HepG2 (cell line): ENCODE results near the gene ANXA7. TPM values are rescaled to one million over a fixed set of nuclear protein-coding genes. Genes with fewer than 3 reads are reported as not detected.

Experiments used
- AHDC1 ChIP-seq: sonication (generic); formaldehyde crosslinking; IDR thresholded peaks from 2 replicates; pipeline ENCODE4 v1.5.1; 2020; ENCODE audit warnings: mild to moderate bottlenecking, missing genetic modification reagents, borderline replicate concordance
- HBP1 ChIP-seq: IDR thresholded peaks from 2 replicates; pipeline ENCODE4 v1.6.1; 2016; ENCODE audit warnings: low read depth, control low read depth
- JDP2 ChIP-seq: sonication (generic); formaldehyde crosslinking; IDR thresholded peaks from 2 replicates; pipeline ENCODE4 v1.8.1; 2022; ENCODE audit warnings: missing genetic modification reagents, borderline replicate concordance
- KDM1A ChIP-seq: IDR thresholded peaks from 2 replicates; pipeline ENCODE4 v1.6.1; 2016; ENCODE audit warnings: missing compliant biosample characterization
- MTF2 ChIP-seq: sonication (generic); formaldehyde crosslinking; IDR thresholded peaks from 2 replicates; pipeline ENCODE4 v1.5.0; 2020; ENCODE audit warnings: missing genetic modification reagents, borderline replicate concordance
- MXI1 ChIP-seq: IDR thresholded peaks from 3 replicates; pipeline ENCODE4 v1.6.1; 2012; ENCODE audit warnings: low read depth, low read length, inconsistent platforms, borderline replicate concordance
- RNF219 ChIP-seq: sonication (generic); formaldehyde crosslinking; IDR thresholded peaks from 2 replicates; pipeline ENCODE4 v1.5.0; 2020; ENCODE audit warnings: mild to moderate bottlenecking, missing genetic modification reagents
- ZBTB10 ChIP-seq: sonication (generic); formaldehyde crosslinking; IDR thresholded peaks from 2 replicates; pipeline ENCODE4 v1.4.0; 2020; ENCODE audit warnings: missing genetic modification reagents, borderline replicate concordance
- ZNF138 ChIP-seq: sonication (generic); formaldehyde crosslinking; IDR thresholded peaks from 2 replicates; pipeline ENCODE4 v1.5.0; 2020; ENCODE audit warnings: mild to moderate bottlenecking, low read depth, missing genetic modification reagents
- ZNF280D ChIP-seq: sonication (generic); formaldehyde crosslinking; IDR thresholded peaks from 2 replicates; pipeline ENCODE4 v1.5.1; 2020; ENCODE audit warnings: mild to moderate bottlenecking, missing genetic modification reagents
- ZNF468 ChIP-seq: sonication (generic); formaldehyde crosslinking; IDR thresholded peaks from 2 replicates; pipeline ENCODE4 v1.8.0; 2022; ENCODE audit warnings: mild to moderate bottlenecking, moderate library complexity, missing genetic modification reagents
- ZNF839 ChIP-seq: sonication (generic); formaldehyde crosslinking; IDR thresholded peaks from 2 replicates; pipeline ENCODE4 v1.4.0; 2020; ENCODE audit warnings: missing genetic modification reagents, mild to moderate bottlenecking, borderline replicate concordance
- polyA plus RNA-seq, 8 experiments: library from polyadenylated mRNA; depleted of rRNA in 3 of 8; stranded (reverse) in 7 of 8; unstranded in 1 of 8; fragments of >200 nt; fragmentation: Illumina TruSeq in 4 of 8; extraction: Trizol in 4 of 8; gene quantifications; 2 replicates each; pipeline versions ENCODE4 v1.2.1 to v1.2.3, GENCODE V29; 2011 to 2016; ENCODE audit warnings: low read depth in 4 of 8, missing spikeins in 1 of 8, mixed read lengths in 1 of 8; ENCODE audit not compliant: insufficient read depth in 1 of 8
- total RNA-seq, 5 experiments: library from RNA; depleted of rRNA; stranded (reverse); fragments of >200 nt; fragmentation: Illumina TruSeq; extraction: Trizol; gene quantifications; 2 replicates each; pipeline ENCODE4 v1.2.3, GENCODE V29; 2016; ENCODE audit warnings: low read depth in 1 of 5

ANXA7 gene
- total and polyA plus RNA-seq, 2 of the 13 experiments (the other 11 are each of a cell fraction or from before 2014, with no cell fraction given), result 54.8 to 89.0 TPM

GRCh38 chr10:73413528-73414229 lies at the start of gene ANXA7 (continued):
- TF ChIP-seq HBP1, result peak; percentile 60; the same call in 1 of the 2 replicates
- no peak for TF ChIP-seq RNF219 (CRISPR knock-in tag)
- 0 out of 2 replicates have a peak, but pooled peaks have one; percentile 47 for TF ChIP-seq ZNF280D (CRISPR knock-in tag)
- 0 out of 2 replicates have a peak, but pooled peaks have one; percentile 53 for TF ChIP-seq ZNF138 (CRISPR knock-in tag)
- peak; percentile 61; the same call in 1 of the 3 replicates for TF ChIP-seq MXI1
- no peak for TF ChIP-seq ZNF468 (CRISPR knock-in tag)
- TF ChIP-seq JDP2 (CRISPR knock-in tag), result no peak
- no peak for TF ChIP-seq KDM1A (CRISPR knock-in tag)
- no peak for TF ChIP-seq ZBTB10
- TF ChIP-seq AHDC1 (CRISPR knock-in tag), result no peak
- TF ChIP-seq MTF2 (CRISPR knock-in tag), result peak; percentile 47; the same call in 1 of the 2 replicates
- TF ChIP-seq ZNF839 (CRISPR knock-in tag), result peak; percentile 88; the same call in 1 of the 2 replicates
